GM12873 (cell line): ENCODE data around the gene TRAPPC14.

ENCODE experiments used
- TF ChIP-seq, protein P1 (sequence below): IDR thresholded peaks from 2 replicates; pipeline ENCODE4 v1.5.1; 2012; ENCODE audit warnings: low read depth, mild to moderate bottlenecking, moderate library complexity, low read length, control low read depth; ENCODE audit not compliant: insufficient read depth; ENCODE audit errors: missing control alignments

The TRAPPC14 gene

DNA sequence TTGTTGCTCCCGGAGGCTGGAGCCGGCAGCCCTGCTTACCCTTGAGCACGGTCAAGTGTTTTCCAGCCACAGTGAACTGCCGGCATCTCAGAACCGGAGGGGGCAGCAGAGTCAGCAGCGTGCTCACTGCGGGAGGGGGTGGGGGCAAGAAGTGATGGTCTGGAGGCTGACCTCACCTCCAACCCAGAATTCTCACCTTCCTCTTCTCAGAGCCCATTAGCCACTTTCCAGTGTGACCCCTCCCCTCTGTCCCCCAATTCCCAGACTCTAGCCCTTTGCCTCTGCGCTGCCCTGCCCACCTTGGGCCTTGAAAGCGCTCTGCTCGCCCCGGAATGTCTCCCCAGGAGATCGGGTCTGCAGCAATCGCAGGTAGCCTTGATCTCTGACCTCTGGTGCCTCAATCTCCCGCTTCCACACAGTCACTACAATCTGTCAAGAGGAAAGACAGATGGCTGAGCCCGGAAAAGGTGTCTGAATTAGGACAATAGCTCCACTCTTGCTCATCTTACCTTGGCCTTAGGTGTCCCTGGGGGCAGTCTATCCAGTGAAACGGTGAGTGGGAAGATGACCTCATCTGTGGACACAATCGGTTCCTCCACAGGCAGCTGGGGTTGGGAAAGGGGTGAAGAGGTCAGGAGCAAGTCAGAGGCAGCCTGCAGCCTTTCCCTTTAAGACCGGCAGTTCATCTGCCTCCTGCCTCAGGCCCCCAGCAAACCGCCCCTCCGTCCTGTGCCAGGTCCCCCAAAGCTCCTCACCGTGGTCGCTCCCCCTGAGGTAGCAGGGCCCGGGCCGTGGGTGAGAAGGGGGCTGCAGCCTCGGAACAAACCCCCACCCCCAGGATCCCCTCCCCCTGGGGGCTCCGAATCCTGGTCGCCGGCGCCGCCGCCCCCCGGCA, 942 bp downstream of the TRAPPC14 start:
- TF ChIP-seq, protein P1, sequence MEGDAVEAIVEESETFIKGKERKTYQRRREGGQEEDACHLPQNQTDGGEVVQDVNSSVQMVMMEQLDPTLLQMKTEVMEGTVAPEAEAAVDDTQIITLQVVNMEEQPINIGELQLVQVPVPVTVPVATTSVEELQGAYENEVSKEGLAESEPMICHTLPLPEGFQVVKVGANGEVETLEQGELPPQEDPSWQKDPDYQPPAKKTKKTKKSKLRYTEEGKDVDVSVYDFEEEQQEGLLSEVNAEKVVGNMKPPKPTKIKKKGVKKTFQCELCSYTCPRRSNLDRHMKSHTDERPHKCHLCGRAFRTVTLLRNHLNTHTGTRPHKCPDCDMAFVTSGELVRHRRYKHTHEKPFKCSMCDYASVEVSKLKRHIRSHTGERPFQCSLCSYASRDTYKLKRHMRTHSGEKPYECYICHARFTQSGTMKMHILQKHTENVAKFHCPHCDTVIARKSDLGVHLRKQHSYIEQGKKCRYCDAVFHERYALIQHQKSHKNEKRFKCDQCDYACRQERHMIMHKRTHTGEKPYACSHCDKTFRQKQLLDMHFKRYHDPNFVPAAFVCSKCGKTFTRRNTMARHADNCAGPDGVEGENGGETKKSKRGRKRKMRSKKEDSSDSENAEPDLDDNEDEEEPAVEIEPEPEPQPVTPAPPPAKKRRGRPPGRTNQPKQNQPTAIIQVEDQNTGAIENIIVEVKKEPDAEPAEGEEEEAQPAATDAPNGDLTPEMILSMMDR = peak; percentile 25

DNA sequence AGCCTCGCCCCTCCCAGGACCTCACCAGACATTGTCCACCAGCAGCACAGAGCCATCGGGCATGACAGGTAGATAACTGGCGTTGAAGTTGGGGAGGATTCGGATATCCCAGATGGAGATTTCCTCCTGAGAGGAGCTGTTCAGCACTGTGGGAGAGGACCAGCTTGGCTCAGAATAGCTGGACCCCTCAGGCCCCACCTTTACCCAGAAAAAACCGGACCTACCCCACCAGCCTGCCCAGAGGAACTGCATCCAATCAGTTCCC, 1.5 kb downstream of the TRAPPC14 start:
- TF ChIP-seq, protein P1 = no peak

DNA sequence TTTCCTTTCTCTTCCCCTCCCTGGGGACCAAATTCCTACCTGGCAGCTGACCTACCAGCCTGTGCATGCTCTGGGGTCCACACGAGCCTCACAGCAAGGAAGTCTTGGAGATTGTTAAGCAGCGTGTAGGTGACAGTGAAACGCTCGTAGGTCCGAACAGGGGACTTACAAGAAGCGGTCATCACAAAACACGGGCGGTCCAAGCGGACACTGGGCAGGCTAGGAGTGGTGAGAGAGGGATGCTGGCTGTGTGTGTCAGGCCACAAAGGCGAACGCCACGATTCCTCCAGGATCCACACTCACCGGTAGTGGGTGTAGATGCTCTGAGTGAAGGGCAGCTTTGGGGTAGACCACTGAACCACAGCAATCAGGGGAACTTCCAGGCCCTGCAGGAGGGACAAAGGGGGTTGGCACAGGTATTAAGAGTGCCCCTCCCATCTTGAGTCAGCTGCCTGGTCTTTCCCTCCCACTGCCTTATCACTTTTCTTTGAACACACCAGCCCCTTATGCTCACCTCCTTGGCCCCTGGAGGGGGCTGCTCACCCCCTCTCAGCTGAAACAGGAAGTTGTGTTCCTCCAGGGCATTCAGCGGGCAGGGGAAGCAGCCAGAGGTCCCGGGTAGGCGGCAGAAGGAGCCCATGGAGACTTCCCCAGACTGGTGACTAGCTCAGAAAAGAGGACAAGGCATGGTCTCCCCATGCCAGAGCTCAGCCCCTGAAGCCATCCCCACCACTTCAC, 2.0 kb downstream of the TRAPPC14 start:
- TF ChIP-seq, protein P1 = no peak

DNA sequence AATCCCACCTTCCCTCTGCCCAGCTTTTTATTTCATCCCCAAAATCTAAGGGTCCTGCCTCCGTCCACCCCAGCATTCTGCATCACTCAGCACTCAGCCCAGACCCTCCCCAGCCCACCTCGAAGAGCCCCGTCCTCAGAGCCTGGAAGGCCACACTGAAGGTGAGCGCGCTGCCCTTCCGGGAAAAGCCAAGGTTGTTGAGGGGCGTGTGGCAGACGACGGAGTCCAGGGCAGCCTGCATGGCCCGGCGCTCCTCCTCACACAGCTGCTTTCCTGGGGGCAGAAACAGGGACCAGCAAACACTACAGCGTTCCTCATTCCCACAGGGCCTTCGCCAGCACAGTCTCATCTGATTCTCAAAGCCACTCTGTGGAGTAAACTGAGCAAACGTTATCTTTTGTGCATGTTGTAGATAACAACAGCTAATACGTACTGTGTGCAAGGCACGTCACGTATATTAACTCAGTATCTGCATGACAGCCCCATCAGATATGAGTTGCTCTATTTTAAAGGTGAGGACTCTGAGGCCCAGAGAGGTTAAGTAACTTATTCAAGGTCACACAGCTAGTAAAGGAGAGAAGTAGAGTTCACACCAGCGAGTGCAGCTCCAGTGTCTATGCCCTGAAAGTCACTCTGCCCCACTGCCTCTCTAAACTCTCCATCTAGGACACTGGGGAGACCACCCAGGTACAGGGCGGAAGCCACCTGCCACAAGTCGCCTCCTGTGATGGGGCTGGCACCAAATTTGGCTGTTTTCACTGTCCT, 2.8 kb downstream of the TRAPPC14 start:
- TF ChIP-seq, protein P1 = no peak

DNA sequence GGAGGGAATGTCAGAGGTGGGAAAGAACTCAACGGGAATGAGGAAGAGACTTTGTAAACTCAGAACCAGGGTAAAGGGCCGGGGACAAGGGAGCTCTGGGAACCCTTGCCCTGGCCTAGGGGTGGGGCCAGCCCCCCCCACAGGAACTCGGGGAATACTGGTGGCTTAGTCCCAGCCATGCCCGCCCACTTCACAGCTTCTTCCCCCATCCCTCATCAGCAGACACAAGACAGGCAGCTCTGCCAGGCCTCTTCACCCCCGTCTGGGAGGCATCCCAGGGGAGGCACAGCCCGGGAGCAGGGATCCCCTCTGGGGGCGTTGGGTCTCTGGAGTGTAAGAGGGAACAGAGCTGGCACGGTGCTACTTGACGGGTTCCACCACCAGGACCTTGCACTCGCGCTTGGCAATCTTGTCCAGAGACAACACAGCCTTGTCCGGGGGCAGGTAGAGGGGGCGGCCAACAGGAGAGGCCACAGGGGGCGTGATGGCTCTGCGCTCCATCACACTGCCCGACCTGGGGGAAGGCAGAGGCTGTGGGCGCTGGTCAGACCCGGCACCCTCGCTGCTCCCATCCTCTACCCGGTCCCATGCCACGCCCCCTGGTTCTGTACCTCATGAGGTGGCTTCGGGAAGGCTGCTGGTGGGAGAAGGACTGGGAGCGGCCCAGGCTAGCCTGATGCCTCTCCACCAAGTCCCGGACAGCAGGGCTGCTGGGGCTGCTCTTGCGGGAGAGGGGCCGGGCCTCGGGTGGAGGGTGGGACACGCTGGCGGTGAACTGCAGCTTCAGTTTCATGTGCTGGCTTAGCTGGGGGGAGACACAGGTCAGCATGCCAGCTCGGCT, 3.7 kb downstream of the TRAPPC14 start:
- TF ChIP-seq, protein P1 = no peak

DNA sequence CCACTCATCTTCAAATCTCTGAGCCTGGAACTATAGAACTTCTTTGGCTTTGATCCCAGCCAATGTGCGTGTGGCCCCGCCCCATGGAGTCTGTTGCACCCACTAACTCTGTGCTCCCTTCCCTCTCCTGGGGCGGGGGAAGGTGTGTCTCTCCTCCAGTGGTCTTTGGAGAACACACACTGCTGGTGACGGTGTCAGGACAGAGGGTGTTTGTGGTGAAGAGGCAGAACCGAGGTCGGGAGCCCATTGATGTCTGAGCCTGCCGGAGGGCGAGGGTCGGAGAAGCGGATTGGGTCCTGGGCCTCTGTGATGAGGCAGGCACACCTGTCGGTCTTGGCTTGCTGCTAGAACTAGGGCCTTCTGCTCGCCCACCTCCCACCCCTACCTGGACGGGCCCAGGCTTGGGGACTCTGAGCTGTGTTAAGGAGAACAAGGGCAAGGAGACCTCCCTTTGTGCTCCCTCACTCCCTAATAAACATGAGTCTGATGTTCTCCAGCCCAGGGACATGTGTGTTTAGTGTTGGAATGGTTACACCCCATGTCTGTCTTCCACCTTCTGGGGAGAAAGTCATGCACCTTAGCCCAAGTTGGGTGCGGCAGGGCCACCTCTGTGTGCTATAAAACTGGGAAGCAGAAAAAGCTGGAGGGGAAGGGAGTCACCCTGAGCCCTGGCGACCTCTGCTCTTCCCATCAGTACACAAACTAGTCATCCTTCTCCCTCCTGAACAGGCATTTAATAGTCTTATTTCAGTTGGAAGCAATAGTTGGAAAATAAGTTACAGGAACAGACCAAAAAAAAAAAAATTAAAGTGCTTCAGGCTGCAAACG, 4.6 kb downstream of the TRAPPC14 start:
- TF ChIP-seq, protein P1 = no peak
